ENCODE results near the gene WNT8A. TPM values are rescaled to one million over a fixed set of nuclear protein-coding genes. Genes with fewer than 3 reads are reported as not detected.
A peak's percentile ranks its signal among the peaks of the same experiment; 100 is the strongest.

Gene WNT8A
- total RNA-seq, 1 experiment from 2014 or later = not detected

DNA sequence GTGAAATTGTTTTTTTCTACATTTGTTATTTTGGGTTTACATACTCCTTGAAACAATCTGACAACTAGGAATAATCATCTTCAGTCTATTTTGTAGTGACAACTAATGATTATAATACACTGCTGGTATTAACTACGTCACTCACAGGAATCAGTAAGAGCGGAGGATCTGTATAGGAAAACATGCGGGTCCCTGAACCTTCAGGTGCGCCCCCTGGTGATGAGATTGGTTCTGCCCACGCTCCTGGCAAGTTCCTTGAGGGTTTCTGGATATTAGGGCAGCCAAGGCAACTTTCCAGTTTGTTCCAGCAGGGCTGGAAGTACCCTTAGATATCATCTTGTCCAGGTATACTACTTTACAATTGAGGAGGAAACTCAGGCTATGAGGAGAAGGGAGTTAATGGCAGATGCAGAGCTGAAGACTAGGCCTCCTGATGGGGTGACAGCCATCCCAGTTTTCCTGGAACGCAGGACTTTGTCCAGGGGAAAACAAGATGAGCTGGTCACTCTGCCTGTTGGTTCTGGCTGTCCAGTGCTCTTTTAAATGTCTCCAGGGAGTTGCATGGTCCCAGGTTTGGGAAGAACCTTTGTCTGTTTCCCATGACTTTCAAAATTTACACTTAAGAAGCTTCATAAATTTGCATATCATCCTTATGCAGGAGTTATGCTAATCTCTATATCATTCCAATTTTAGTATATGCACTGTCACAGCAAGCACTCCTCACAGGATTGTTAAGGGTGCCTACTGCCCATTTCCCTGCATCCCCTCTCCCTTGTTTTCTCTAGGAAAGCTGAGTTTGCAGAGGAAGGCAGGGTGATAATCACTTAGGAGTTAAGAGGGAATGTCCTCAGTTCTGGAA lies 14.9 kb upstream of the WNT8A start:
- no peak for TF ChIP-seq CEBPB (IDR thresholded peaks at IDR 0.05; ENCODE audit: low read depth)
- TF ChIP-seq JUND (IDR thresholded peaks at IDR 0.05) = no peak
- no peak for TF ChIP-seq TCF7L2 (IDR thresholded peaks at IDR 0.05; ENCODE audit: borderline replicate concordance, extremely low read depth, insufficient read depth, insufficient read length)
- TF ChIP-seq, protein P1, sequence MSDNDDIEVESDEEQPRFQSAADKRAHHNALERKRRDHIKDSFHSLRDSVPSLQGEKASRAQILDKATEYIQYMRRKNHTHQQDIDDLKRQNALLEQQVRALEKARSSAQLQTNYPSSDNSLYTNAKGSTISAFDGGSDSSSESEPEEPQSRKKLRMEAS (IDR thresholded peaks at IDR 0.05) = peak; percentile 60
- TF ChIP-seq, protein P2, sequence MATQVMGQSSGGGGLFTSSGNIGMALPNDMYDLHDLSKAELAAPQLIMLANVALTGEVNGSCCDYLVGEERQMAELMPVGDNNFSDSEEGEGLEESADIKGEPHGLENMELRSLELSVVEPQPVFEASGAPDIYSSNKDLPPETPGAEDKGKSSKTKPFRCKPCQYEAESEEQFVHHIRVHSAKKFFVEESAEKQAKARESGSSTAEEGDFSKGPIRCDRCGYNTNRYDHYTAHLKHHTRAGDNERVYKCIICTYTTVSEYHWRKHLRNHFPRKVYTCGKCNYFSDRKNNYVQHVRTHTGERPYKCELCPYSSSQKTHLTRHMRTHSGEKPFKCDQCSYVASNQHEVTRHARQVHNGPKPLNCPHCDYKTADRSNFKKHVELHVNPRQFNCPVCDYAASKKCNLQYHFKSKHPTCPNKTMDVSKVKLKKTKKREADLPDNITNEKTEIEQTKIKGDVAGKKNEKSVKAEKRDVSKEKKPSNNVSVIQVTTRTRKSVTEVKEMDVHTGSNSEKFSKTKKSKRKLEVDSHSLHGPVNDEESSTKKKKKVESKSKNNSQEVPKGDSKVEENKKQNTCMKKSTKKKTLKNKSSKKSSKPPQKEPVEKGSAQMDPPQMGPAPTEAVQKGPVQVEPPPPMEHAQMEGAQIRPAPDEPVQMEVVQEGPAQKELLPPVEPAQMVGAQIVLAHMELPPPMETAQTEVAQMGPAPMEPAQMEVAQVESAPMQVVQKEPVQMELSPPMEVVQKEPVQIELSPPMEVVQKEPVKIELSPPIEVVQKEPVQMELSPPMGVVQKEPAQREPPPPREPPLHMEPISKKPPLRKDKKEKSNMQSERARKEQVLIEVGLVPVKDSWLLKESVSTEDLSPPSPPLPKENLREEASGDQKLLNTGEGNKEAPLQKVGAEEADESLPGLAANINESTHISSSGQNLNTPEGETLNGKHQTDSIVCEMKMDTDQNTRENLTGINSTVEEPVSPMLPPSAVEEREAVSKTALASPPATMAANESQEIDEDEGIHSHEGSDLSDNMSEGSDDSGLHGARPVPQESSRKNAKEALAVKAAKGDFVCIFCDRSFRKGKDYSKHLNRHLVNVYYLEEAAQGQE (IDR thresholded peaks at IDR 0.05; ENCODE audit: low read depth) = no peak
- TF ChIP-seq, protein P3, sequence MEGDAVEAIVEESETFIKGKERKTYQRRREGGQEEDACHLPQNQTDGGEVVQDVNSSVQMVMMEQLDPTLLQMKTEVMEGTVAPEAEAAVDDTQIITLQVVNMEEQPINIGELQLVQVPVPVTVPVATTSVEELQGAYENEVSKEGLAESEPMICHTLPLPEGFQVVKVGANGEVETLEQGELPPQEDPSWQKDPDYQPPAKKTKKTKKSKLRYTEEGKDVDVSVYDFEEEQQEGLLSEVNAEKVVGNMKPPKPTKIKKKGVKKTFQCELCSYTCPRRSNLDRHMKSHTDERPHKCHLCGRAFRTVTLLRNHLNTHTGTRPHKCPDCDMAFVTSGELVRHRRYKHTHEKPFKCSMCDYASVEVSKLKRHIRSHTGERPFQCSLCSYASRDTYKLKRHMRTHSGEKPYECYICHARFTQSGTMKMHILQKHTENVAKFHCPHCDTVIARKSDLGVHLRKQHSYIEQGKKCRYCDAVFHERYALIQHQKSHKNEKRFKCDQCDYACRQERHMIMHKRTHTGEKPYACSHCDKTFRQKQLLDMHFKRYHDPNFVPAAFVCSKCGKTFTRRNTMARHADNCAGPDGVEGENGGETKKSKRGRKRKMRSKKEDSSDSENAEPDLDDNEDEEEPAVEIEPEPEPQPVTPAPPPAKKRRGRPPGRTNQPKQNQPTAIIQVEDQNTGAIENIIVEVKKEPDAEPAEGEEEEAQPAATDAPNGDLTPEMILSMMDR (IDR thresholded peaks at IDR 0.05 in 2 of 3, conservative IDR thresholded peaks at IDR 0.05 in 1 of 3; ENCODE audit: borderline replicate concordance in 1 of 3, insufficient read depth in 1 of 3, low read depth in 2 of 3, low read length in 2 of 3) = peak; percentile 89 to 96 (median 89)
- TF ChIP-seq, protein P4, sequence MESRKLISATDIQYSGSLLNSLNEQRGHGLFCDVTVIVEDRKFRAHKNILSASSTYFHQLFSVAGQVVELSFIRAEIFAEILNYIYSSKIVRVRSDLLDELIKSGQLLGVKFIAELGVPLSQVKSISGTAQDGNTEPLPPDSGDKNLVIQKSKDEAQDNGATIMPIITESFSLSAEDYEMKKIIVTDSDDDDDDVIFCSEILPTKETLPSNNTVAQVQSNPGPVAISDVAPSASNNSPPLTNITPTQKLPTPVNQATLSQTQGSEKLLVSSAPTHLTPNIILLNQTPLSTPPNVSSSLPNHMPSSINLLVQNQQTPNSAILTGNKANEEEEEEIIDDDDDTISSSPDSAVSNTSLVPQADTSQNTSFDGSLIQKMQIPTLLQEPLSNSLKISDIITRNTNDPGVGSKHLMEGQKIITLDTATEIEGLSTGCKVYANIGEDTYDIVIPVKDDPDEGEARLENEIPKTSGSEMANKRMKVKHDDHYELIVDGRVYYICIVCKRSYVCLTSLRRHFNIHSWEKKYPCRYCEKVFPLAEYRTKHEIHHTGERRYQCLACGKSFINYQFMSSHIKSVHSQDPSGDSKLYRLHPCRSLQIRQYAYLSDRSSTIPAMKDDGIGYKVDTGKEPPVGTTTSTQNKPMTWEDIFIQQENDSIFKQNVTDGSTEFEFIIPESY (IDR thresholded peaks at IDR 0.05; ENCODE audit: extremely low read depth, insufficient replicate concordance, low read length) = no peak
- peak; percentile 67; the same call in 1 of the 2 replicates for TF ChIP-seq EGR1 (IDR thresholded peaks at IDR 0.05; ENCODE audit: low read depth)
- no peak for TF ChIP-seq SP1 (IDR thresholded peaks at IDR 0.05; ENCODE audit: low read depth)
- no peak for TF ChIP-seq YY1 (IDR thresholded peaks at IDR 0.05; ENCODE audit: extremely low read depth, insufficient replicate concordance, low read depth, low read length)
- TF ChIP-seq ELF1 (IDR thresholded peaks at IDR 0.05; ENCODE audit: borderline replicate concordance, low read depth) = no peak
- peak; percentile 75 for TF ChIP-seq RAD21 (IDR thresholded peaks at IDR 0.05; ENCODE audit: low read depth)
- no peak for TF ChIP-seq SIN3A (IDR thresholded peaks at IDR 0.05; ENCODE audit: low read depth)
- TF ChIP-seq, protein P5, sequence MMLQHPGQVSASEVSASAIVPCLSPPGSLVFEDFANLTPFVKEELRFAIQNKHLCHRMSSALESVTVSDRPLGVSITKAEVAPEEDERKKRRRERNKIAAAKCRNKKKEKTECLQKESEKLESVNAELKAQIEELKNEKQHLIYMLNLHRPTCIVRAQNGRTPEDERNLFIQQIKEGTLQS (IDR thresholded peaks at IDR 0.05) = no peak
- no peak for TF ChIP-seq FOSL1 (IDR thresholded peaks at IDR 0.05; ENCODE audit: low read depth)
- H2AFZ ChIP-seq (ENCODE audit: low read depth, low read length, poor library complexity, severe bottlenecking) = no peak overlapping the region

More for the DNA sequence above, 14.9 kb upstream of the WNT8A start:
- H3K4me3 ChIP-seq (replicated peaks in 1 of 2; ENCODE audit: low read depth in 1 of 2, low read length in 2 of 2) = no peak overlapping the region
- BruUV-seq (replicated peaks) = no TSS peak
- H4K20me1 ChIP-seq (ENCODE audit: insufficient read depth) = no peaks in the 10 kb centered on the region
- H3K79me2 ChIP-seq (ENCODE audit: insufficient read depth, low read length) = no peaks in the 10 kb centered on the region
- peak; percentile 98 for ATAC-seq
- intact Hi-C loops (cut with micrococcal nuclease) = loop anchor here (1.0 to 2.0 kb wide), 3 partner anchors 33 to 440 kb away; no protein-coding TSS in a partner anchor
- H3K9me3 ChIP-seq (ENCODE audit: control insufficient read depth in 1 of 2, insufficient read depth in 1 of 2, low read depth in 1 of 2, low read length in 2 of 2) = no peaks in the 10 kb centered on the region
- ChIA-PET CTCF (interaction anchor here (0.8 to 3.0 kb wide), 9 partner anchors 7 to 439 kb away, joined by 3 to 24 read pairs (median 5); no protein-coding TSS in a partner anchor), RAD21 (ENCODE audit: low non-redundant PET in 1 of 2, low total read pairs in 2 of 2, uncharacterized antibody in 2 of 2, unreplicated experiment in 2 of 2) (interaction anchor here in 1 of 2 experiments (1.3 kb wide), 1 partner anchor 439 kb away, joined by 3 read pairs; no protein-coding TSS in a partner anchor), POLR2A (interaction anchor here (0.7 kb wide), 1 partner anchor 9 kb away, joined by 3 read pairs; no protein-coding TSS in a partner anchor)
- H3K9me2 ChIP-seq (ENCODE audit: insufficient read depth) = no peaks in the 10 kb centered on the region
- peak; percentile 74 for DNase-seq (ENCODE audit: low read depth, low spot score)
- H3K36me3 ChIP-seq (ENCODE audit: control insufficient read depth in 1 of 2, insufficient read depth in 2 of 2, low read length in 2 of 2) = no peaks in the 10 kb centered on the region
- H3K27me3 ChIP-seq (ENCODE audit: insufficient read depth, low read length) = no peaks in the 10 kb centered on the region
- no peak overlapping the region for H3K9ac ChIP-seq (ENCODE audit: low read length)
- H3K4me1 ChIP-seq (ENCODE audit: control insufficient read depth in 1 of 2, insufficient read depth in 2 of 2, low read length in 2 of 2) = no peaks in the 10 kb centered on the region
- no peak overlapping the region for H3K4me2 ChIP-seq (ENCODE audit: low read length)
- no peak overlapping the region for H3K27ac ChIP-seq (ENCODE audit: low read depth, low read length)
